ENCODE results near the gene TMPRSS9.
A peak's percentile ranks its signal among the peaks of the same experiment; 100 is the strongest.

The TMPRSS9 gene

GRCh38 chr19:2315121-2315817, 44.8 kb upstream of the TMPRSS9 start:
- H3K9ac ChIP-seq (ENCODE audit: low read length) = no peak overlapping the region
- no peak overlapping the region for H3K4me3 ChIP-seq (ENCODE audit: low read depth, low read length, poor library complexity, severe bottlenecking)
- no peaks in the 10 kb centered on the region for H3K9me2 ChIP-seq (ENCODE audit: low read depth, low read length)
- TF ChIP-seq EZH2 (IDR thresholded peaks at IDR 0.05; ENCODE audit: borderline replicate concordance, low read length) (no peak), CTCF (IDR thresholded peaks at IDR 0.05; ENCODE audit: low read length) (no peak)
- no peaks in the 10 kb centered on the region for H4K20me1 ChIP-seq (ENCODE audit: insufficient read depth, low read length)
- no peak overlapping the region for H2AFZ ChIP-seq (ENCODE audit: low read length)
- peaks cover 9% of the 10 kb centered on the region; the same call in 1 of the 2 replicates for H3K36me3 ChIP-seq (ENCODE audit: insufficient read depth, low read length)
- peaks cover 33% of the 10 kb centered on the region for H3K4me1 ChIP-seq (ENCODE audit: insufficient read depth, low read length, severe bottlenecking)
- no peak overlapping the region for H3K4me2 ChIP-seq (ENCODE audit: low read length)
- H3K27ac ChIP-seq (ENCODE audit: low read depth, low read length, poor library complexity, severe bottlenecking) = no peak overlapping the region
- no peaks in the 10 kb centered on the region for H3K79me2 ChIP-seq (ENCODE audit: insufficient read depth, low read length)
- H3F3A ChIP-seq (ENCODE audit: insufficient read depth, low read length) = no peaks in the 10 kb centered on the region
- H3K9me3 ChIP-seq (ENCODE audit: low read length) = peaks cover 11% of the 10 kb centered on the region
- H3K27me3 ChIP-seq (ENCODE audit: insufficient read depth, low read length) = peaks cover 15% of the 10 kb centered on the region; the same call in 1 of the 2 replicates

- Histone ChIP-seq H3K9ac (ENCODE audit: low read length) (no peak overlapping the region), H3K9me3 (ENCODE audit: low read length) (peaks cover 11% of the 10 kb centered on the region), H3K4me3 (ENCODE audit: low read depth, low read length, poor library complexity, severe bottlenecking) (no peak overlapping the region), H3K4me1 (ENCODE audit: insufficient read depth, low read length, severe bottlenecking) (peaks cover 33% of the 10 kb centered on the region), H3K27ac (ENCODE audit: low read depth, low read length, poor library complexity, severe bottlenecking) (peak overlapping the region; percentile 0), H3K36me3 (ENCODE audit: insufficient read depth, low read length) (peaks cover 11% of the 10 kb centered on the region; the same call in 1 of the 2 replicates), H3K27me3 (ENCODE audit: insufficient read depth, low read length) (peaks cover 15% of the 10 kb centered on the region; the same call in 1 of the 2 replicates), H3K4me2 (ENCODE audit: low read length) (peak overlapping the region; percentile 1; the same call in 1 of the 2 replicates), H4K20me1 (ENCODE audit: insufficient read depth, low read length) (no peaks in the 10 kb centered on the region), H3K79me2 (ENCODE audit: insufficient read depth, low read length) (no peaks in the 10 kb centered on the region), H3F3A (ENCODE audit: insufficient read depth, low read length) (no peaks in the 10 kb centered on the region), H3K9me2 (ENCODE audit: low read depth, low read length) (no peaks in the 10 kb centered on the region), H2AFZ (ENCODE audit: low read length) (no peak overlapping the region)
- TF ChIP-seq EZH2 (IDR thresholded peaks at IDR 0.05; ENCODE audit: borderline replicate concordance, low read length) (no peak), CTCF (IDR thresholded peaks at IDR 0.05; ENCODE audit: low read length) (peak; percentile 62)
Measured at GRCh38 chr19:2315818-2316353, 44.2 kb upstream of the TMPRSS9 start.

- no peak overlapping the region for H3K9ac ChIP-seq (ENCODE audit: low read length)
Measured at GRCh38 chr19:2317300-2317699, 42.8 kb upstream of the TMPRSS9 start.

More at GRCh38 chr19:2317300-2317699, 42.8 kb upstream of the TMPRSS9 start:
- Histone ChIP-seq H4K20me1 (ENCODE audit: insufficient read depth, low read length) (no peaks in the 10 kb centered on the region), H3K27ac (ENCODE audit: low read depth, low read length, poor library complexity, severe bottlenecking) (no peak overlapping the region), H3K36me3 (ENCODE audit: insufficient read depth, low read length) (peaks cover 21% of the 10 kb centered on the region), H3K79me2 (ENCODE audit: insufficient read depth, low read length) (no peaks in the 10 kb centered on the region), H3F3A (ENCODE audit: insufficient read depth, low read length) (no peaks in the 10 kb centered on the region), H2AFZ (ENCODE audit: low read length) (no peak overlapping the region), H3K9me2 (ENCODE audit: low read depth, low read length) (no peaks in the 10 kb centered on the region), H3K9me3 (ENCODE audit: low read length) (peaks cover 11% of the 10 kb centered on the region), H3K27me3 (ENCODE audit: insufficient read depth, low read length) (peaks cover 15% of the 10 kb centered on the region; the same call in 1 of the 2 replicates), H3K4me3 (ENCODE audit: low read depth, low read length, poor library complexity, severe bottlenecking) (no peak overlapping the region), H3K4me2 (ENCODE audit: low read length) (no peak overlapping the region), H3K4me1 (ENCODE audit: insufficient read depth, low read length, severe bottlenecking) (peaks cover 33% of the 10 kb centered on the region)
- TF ChIP-seq EZH2 (IDR thresholded peaks at IDR 0.05; ENCODE audit: borderline replicate concordance, low read length) = no peak
- TF ChIP-seq CTCF (IDR thresholded peaks at IDR 0.05; ENCODE audit: low read length) = no peak
